ENCODE measurements around the gene OR9Q1. TPM values are rescaled to one million over a fixed set of nuclear protein-coding genes. Genes with fewer than 3 reads are reported as not detected.
A peak's percentile ranks its signal among the peaks of the same experiment; 100 is the strongest.

OR9Q1 gene
- total RNA-seq, 1 experiment from 2014 or later: not detected

GRCh38 chr11:58097437-58097836 is 73.8 kb downstream of the OR9Q1 start:
- no peaks in the 10 kb centered on the region for H4K20me1 ChIP-seq (ENCODE audit: low read length)
- CTCF ChIA-PET: no interaction called here
- no peak overlapping the region for H3K4me3 ChIP-seq (ENCODE audit: low read length)
- intact Hi-C loops (cut with micrococcal nuclease): no loop called here
- H3F3A ChIP-seq (ENCODE audit: low read length, unreplicated experiment): no peaks in the 10 kb centered on the region
- no peak overlapping the region for H3K27ac ChIP-seq (ENCODE audit: low read length)
- no peak overlapping the region for H3K9ac ChIP-seq (ENCODE audit: low read length)
- DNase-seq (no peak), ATAC-seq (no peak)
- TF ChIP-seq EZH2phosphoT487 (IDR thresholded peaks at IDR 0.05; ENCODE audit: borderline replicate concordance, low read length) (no peak), CTCF (conservative IDR thresholded peaks at IDR 0.05; ENCODE audit: low read depth, low read length) (no peak), EZH2 (IDR thresholded peaks at IDR 0.05; ENCODE audit: low read length, unreplicated experiment) (no peak)
- no peak overlapping the region for H3K4me2 ChIP-seq (ENCODE audit: low read length)
- H3K27me3 ChIP-seq (ENCODE audit: low read length): peaks cover 23% of the 10 kb centered on the region
- H3K79me2 ChIP-seq (ENCODE audit: low read length): no peaks in the 10 kb centered on the region
- BruUV-seq (replicated peaks): no TSS peak
- H3K9me3 ChIP-seq (ENCODE audit: low read length): no peaks in the 10 kb centered on the region
- H3K4me1 ChIP-seq (ENCODE audit: insufficient read depth, low read length): no peaks in the 10 kb centered on the region
- no peak overlapping the region for H2AFZ ChIP-seq (ENCODE audit: low read length)
- H3K9me2 ChIP-seq (replicated peaks; ENCODE audit: low read length): no peaks in the 10 kb centered on the region
- POLR2A ChIA-PET (ENCODE audit: unreplicated experiment): no interaction called here
- no peaks in the 10 kb centered on the region for H3K36me3 ChIP-seq (ENCODE audit: low read depth, low read length)

DNA sequence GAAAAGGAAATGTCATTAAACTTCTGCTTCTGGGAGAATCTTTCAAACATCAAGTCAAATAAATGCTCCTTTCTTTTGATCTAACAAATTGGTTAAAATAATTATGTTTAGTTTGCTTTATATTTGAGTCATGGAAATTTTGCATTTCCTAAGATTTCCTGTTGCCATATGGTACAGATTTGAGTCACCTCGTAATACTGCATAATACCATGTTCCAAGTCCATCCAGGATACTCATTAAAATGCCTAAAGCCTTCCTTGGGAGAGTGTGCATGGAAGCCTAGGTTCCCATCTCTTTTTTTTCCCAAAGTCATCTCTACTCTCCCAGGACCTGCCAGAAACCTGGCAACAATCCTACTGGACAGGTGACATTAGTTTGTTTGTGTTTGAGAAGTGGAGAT is 97.4 kb downstream of the OR9Q1 start:
- no peaks in the 10 kb centered on the region for H3F3A ChIP-seq (ENCODE audit: low read length, unreplicated experiment)
- no peaks in the 10 kb centered on the region for H4K20me1 ChIP-seq (ENCODE audit: low read length)
- ATAC-seq: peak; percentile 61
- BruUV-seq (replicated peaks): no TSS peak
- no peak overlapping the region for H3K27ac ChIP-seq (ENCODE audit: low read length)
- H3K9me2 ChIP-seq (replicated peaks; ENCODE audit: low read length): 0 out of 2 replicates have a peak, but pooled peaks cover 4% of the 10 kb centered on the region
- no peaks in the 10 kb centered on the region for H3K36me3 ChIP-seq (ENCODE audit: low read depth, low read length)
- no peaks in the 10 kb centered on the region for H3K9me3 ChIP-seq (ENCODE audit: low read length)
- ChIA-PET CTCF (no interaction called here), POLR2A (ENCODE audit: unreplicated experiment) (no interaction called here)
- H3K4me1 ChIP-seq (ENCODE audit: insufficient read depth, low read length): no peaks in the 10 kb centered on the region
- no peaks in the 10 kb centered on the region for H3K79me2 ChIP-seq (ENCODE audit: low read length)
- H2AFZ ChIP-seq (ENCODE audit: low read length): no peak overlapping the region
- no peak overlapping the region for H3K4me3 ChIP-seq (ENCODE audit: low read length)
- peaks cover 36% of the 10 kb centered on the region; the same call in 1 of the 2 replicates for H3K27me3 ChIP-seq (ENCODE audit: low read length)
- no peak overlapping the region for H3K9ac ChIP-seq (ENCODE audit: low read length)
- TF ChIP-seq EZH2phosphoT487 (IDR thresholded peaks at IDR 0.05; ENCODE audit: borderline replicate concordance, low read length) (no peak), EZH2 (IDR thresholded peaks at IDR 0.05; ENCODE audit: low read length, unreplicated experiment) (no peak), CTCF (conservative IDR thresholded peaks at IDR 0.05; ENCODE audit: low read depth, low read length) (no peak)
- intact Hi-C loops (cut with micrococcal nuclease): no loop called here
- peak; percentile 43 for DNase-seq
- no peak overlapping the region for H3K4me2 ChIP-seq (ENCODE audit: low read length)

- ATAC-seq: no peak
- Histone ChIP-seq H3K9ac (ENCODE audit: low read length) (no peak within 1 kb of the TSS), H4K20me1 (ENCODE audit: low read length) (no peaks in the 10 kb centered on the region), H3K27me3 (ENCODE audit: low read length) (peaks cover 9% of the 10 kb centered on the region; the same call in 1 of the 2 replicates), H2AFZ (ENCODE audit: low read length) (no peak within 1 kb of the TSS), H3F3A (ENCODE audit: low read length, unreplicated experiment) (no peaks in the 10 kb centered on the region), H3K9me2 (replicated peaks; ENCODE audit: low read length) (0 out of 2 replicates have a peak, but pooled peaks cover 4% of the 10 kb centered on the region), H3K4me1 (ENCODE audit: insufficient read depth, low read length) (no peaks in the 10 kb centered on the region), H3K79me2 (ENCODE audit: low read length) (no peaks in the 10 kb centered on the region), H3K4me3 (ENCODE audit: low read length) (no peak within 1 kb of the TSS), H3K9me3 (ENCODE audit: low read length) (no peaks in the 10 kb centered on the region), H3K4me2 (ENCODE audit: low read length) (no peak within 1 kb of the TSS), H3K36me3 (ENCODE audit: low read depth, low read length) (no peaks in the 10 kb centered on the region), H3K27ac (ENCODE audit: low read length) (no peak within 1 kb of the TSS)
- POLR2A ChIA-PET (ENCODE audit: unreplicated experiment): no interaction called here
- CTCF ChIA-PET: interaction anchor here (0.6 kb wide), 1 partner anchor 205 kb away, joined by 3 read pairs; no protein-coding TSS in a partner anchor
- BruUV-seq (replicated peaks): no TSS peak
- intact Hi-C loops (cut with micrococcal nuclease): no loop called here
- DNase-seq: no peak
- TF ChIP-seq EZH2 (IDR thresholded peaks at IDR 0.05; ENCODE audit: low read length, unreplicated experiment) (no peak), EZH2phosphoT487 (IDR thresholded peaks at IDR 0.05; ENCODE audit: borderline replicate concordance, low read length) (no peak)
Measured at GRCh38 chr11:58125469-58125868, 101.8 kb downstream of the OR9Q1 start, which contains the start of gene OR9I1. OR9I1 (minus strand) TSS chr11:58125530; CDS start chr11:58119444, 6,086 bp downstream.
